ENCODE data around the gene RNF183.

- TF ChIP-seq POLR2A (IDR thresholded peaks at IDR 0.05; ENCODE audit: low read length) = no peak
- no peak for TF ChIP-seq GATA1 (IDR thresholded peaks at IDR 0.05; ENCODE audit: low read depth, low read length)
These were observed 42.0 kb upstream of the RNF183 start for GRCh38 chr9:113345190-113345589.

All from erythroblast (primary cell).